Esophagus muscularis mucosa (tissue), 3 donors: ENCODE data around the gene TTC39B.

Experiments
- CTCF ChIP-seq, 3 experiments: fragments of 200-600 bp in 2 of 3; fragments of 450-650 bp in 1 of 3; sonication (generic) in 2 of 3; IDR thresholded peaks; one replicate each; pipeline ENCODE4 v1.5.1; 2017 to 2019; ENCODE audit warnings: antibody characterized with exemption in 3 of 3, mild to moderate bottlenecking in 2 of 3, moderate library complexity in 1 of 3
- POLR2A ChIP-seq: fragments of 450-650 bp; IDR thresholded peaks from one replicate; pipeline ENCODE4 v1.6.1; 2017; ENCODE audit warnings: antibody characterized with exemption, moderate library complexity, mild to moderate bottlenecking, low read depth

DNA sequence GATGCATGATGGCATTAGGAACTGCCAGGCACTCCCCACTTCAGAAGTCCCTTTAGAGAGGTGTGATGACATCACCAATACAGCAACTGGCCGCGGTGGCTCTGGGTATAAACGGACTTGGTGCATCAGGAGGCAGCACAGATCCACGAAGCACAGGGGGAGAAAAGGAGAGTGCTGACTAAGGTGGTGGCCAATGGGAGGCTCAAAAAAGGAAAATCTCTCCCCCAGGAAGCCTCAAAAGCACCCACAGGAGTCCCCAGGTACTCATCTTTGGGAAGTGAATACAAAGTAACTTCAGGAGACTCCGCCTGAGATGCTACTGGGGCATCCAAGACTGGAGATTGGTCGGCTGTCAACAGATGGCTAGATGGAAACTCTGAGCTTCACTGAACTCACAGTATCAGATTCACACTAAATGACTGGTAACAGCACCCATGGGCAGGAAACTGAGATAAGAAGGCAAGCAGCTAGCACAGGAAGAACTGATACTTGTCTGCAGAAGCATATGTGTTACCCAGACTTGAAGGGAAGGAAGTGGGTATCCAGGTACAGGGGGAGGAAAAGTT lies 7.6 kb downstream of the TTC39B start:
- TF ChIP-seq CTCF (IDR thresholded peaks at IDR 0.05) (no peak), POLR2A (no peak)
